NB4 (cell line): ENCODE data around the gene IQCH.

Source experiments
- DNase-seq: peaks from one replicate; pipeline ENCODE4 v3.0.0; 2010; ENCODE audit warnings: low read depth
- H3K4me3 ChIP-seq: one replicate; pipeline ENCODE4 v1.5.1; 2011; ENCODE audit warnings: mild to moderate bottlenecking, low read depth, low read length, moderate library complexity
- CTCF ChIP-seq: IDR thresholded peaks from one replicate; pipeline ENCODE4 v1.5.1; 2012; ENCODE audit warnings: low read depth, low read length
- MAX ChIP-seq: IDR thresholded peaks from 2 replicates; pipeline ENCODE4 v1.6.1; 2011; ENCODE audit warnings: low read depth, low read length
- MYC ChIP-seq: IDR thresholded peaks from 2 replicates; pipeline ENCODE4 v1.6.1; 2011; ENCODE audit warnings: low read depth, low read length
- POLR2A ChIP-seq: IDR thresholded peaks from 2 replicates; pipeline ENCODE4 v1.6.1; 2011; ENCODE audit warnings: mild to moderate bottlenecking; ENCODE audit not compliant: insufficient read length; ENCODE audit errors: extremely low read depth

The IQCH gene

GRCh38 chr15:67548862-67549651, 294.5 kb downstream of the IQCH start:
- peak; percentile 78 for DNase-seq
- TF ChIP-seq CTCF (no peak), MYC (peak; percentile 28; the same call in 1 of the 2 replicates), MAX (0 out of 2 replicates have a peak, but pooled peaks have one; percentile 15)
- no peak overlapping the region for H3K4me3 ChIP-seq

- no peak for DNase-seq
- no peak overlapping the region for H3K4me3 ChIP-seq
Measured at GRCh38 chr15:67549736-67550135, 295.1 kb downstream of the IQCH start.

GRCh38 chr15:67550522-67550921, 295.9 kb downstream of the IQCH start:
- no peak for TF ChIP-seq MAX
- TF ChIP-seq CTCF: no peak
- no peak for TF ChIP-seq MYC
- no peak for TF ChIP-seq POLR2A
- H3K4me3 ChIP-seq: no peak overlapping the region
- peak; percentile 29 for DNase-seq

More at GRCh38 chr15:67549736-67550135, 295.1 kb downstream of the IQCH start:
- TF ChIP-seq POLR2A (no peak), MYC (no peak), MAX (no peak), CTCF (no peak)

GRCh38 chr15:67551207-67551743, 296.7 kb downstream of the IQCH start:
- TF ChIP-seq MYC (no peak), POLR2A (no peak), MAX (no peak), CTCF (no peak)
- no peak for DNase-seq
- no peak overlapping the region for H3K4me3 ChIP-seq
